Hematopoietic multipotent progenitor cell treated with erythropoietin and hydrocortisone succinate and interleukin-3 and kit ligand, for 4 days (in vitro differentiated cells): ENCODE results near the gene ZBTB7C.

Source experiments
- DNase-seq: peaks from one replicate; pipeline ENCODE4 v3.0.0-alpha.2; 2015

The ZBTB7C gene

GRCh38 chr18:48387300-48387699 lies 21.9 kb downstream of the ZBTB7C start:
- no peak for DNase-seq

GRCh38 chr18:48385596-48385995 lies 23.6 kb downstream of the ZBTB7C start:
- DNase-seq = peak; percentile 31

GRCh38 chr18:48376934-48377333 lies 32.2 kb downstream of the ZBTB7C start:
- DNase-seq = no peak

- no peak for DNase-seq
Measured at GRCh38 chr18:48376406-48376805, 32.8 kb downstream of the ZBTB7C start.

GRCh38 chr18:48375150-48375800 lies 33.9 kb downstream of the ZBTB7C start:
- peak; percentile 69 for DNase-seq

GRCh38 chr18:48374423-48375149 lies 34.6 kb downstream of the ZBTB7C start:
- peak; percentile 23 for DNase-seq

GRCh38 chr18:48371854-48372602 lies 37.2 kb downstream of the ZBTB7C start:
- no peak for DNase-seq

GRCh38 chr18:48367557-48367956 lies 41.6 kb downstream of the ZBTB7C start:
- no peak for DNase-seq

GRCh38 chr18:48365965-48366364 lies 43.2 kb downstream of the ZBTB7C start:
- DNase-seq = no peak

- no peak for DNase-seq
Measured at GRCh38 chr18:48364146-48364545, 45.0 kb downstream of the ZBTB7C start.

GRCh38 chr18:48363175-48363574 lies 46.0 kb downstream of the ZBTB7C start:
- no peak for DNase-seq

GRCh38 chr18:48361801-48362200 lies 47.4 kb downstream of the ZBTB7C start:
- no peak for DNase-seq

GRCh38 chr18:48360376-48361021 lies 48.7 kb downstream of the ZBTB7C start:
- DNase-seq = no peak

GRCh38 chr18:48359626-48360025 lies 49.6 kb downstream of the ZBTB7C start:
- DNase-seq = no peak

- DNase-seq = no peak
Measured at GRCh38 chr18:48358868-48359267, 50.3 kb downstream of the ZBTB7C start.

- no peak for DNase-seq
Measured at GRCh38 chr18:48356909-48357631, 52.1 kb downstream of the ZBTB7C start.

- no peak for DNase-seq
Measured at GRCh38 chr18:48356151-48356745, 52.9 kb downstream of the ZBTB7C start.

- no peak for DNase-seq
Measured at GRCh38 chr18:48355276-48356115, 53.7 kb downstream of the ZBTB7C start.

GRCh38 chr18:48354746-48355260 lies 54.4 kb downstream of the ZBTB7C start:
- DNase-seq = no peak

GRCh38 chr18:48352051-48352755 lies 57.0 kb downstream of the ZBTB7C start:
- no peak for DNase-seq
